GM23248 (cell line): Measurements from ENCODE around the gene BDNF.
"Not testable (repeated sequence)": the region's sequence is repeated elsewhere in the genome, so short reads cannot be mapped to it uniquely, and the experiment has no call there.

Source experiments
- EZH2 ChIP-seq: fragments of 200-600 bp; sonication (generic); IDR thresholded peaks from 2 replicates; pipeline ENCODE4 v1.6.1; 2018; ENCODE audit warnings: antibody characterized with exemption, mild to moderate bottlenecking; ENCODE audit not compliant: insufficient read depth, poor library complexity, severe bottlenecking
- EZH2phosphoT487 ChIP-seq: fragments of 200-600 bp; sonication (generic); IDR thresholded peaks from 2 replicates; pipeline ENCODE4 v1.6.1; 2018; ENCODE audit warnings: antibody characterized with exemption, moderate library complexity, mild to moderate bottlenecking, low read depth; ENCODE audit not compliant: insufficient read depth

GRCh38 chr11:27634776-27635175 is 65.5 kb downstream of the BDNF start:
- TF ChIP-seq EZH2, EZH2phosphoT487: not testable (repeated sequence)
